SK-N-SH treated with all-trans-retinoic acid at 6 μM for 48 hours (cell line): ENCODE measurements around the gene STAT6.

Experiments
- ATAC-seq: fragments of 200-7000 bp; cut with Tn5 transposase; 3 replicates; pipeline ENCODE4 v1.9.1; 2020; ENCODE audit warnings: mild to moderate bottlenecking, moderate library complexity
- ARNTL ChIP-seq: fragments of 450-650 bp; formaldehyde crosslinking; IDR thresholded peaks from 2 replicates; pipeline ENCODE4 v1.5.0; 2020; ENCODE audit warnings: low read depth, mild to moderate bottlenecking, moderate library complexity, borderline replicate concordance
- BACH2 ChIP-seq: fragments of 250-450 bp; sonication (Bioruptor Pico); IDR thresholded peaks from 2 replicates; pipeline ENCODE4 v1.9.0; 2021; ENCODE audit warnings: mild to moderate bottlenecking, borderline replicate concordance
- CREB5 ChIP-seq: fragments of 250-450 bp; sonication (Bioruptor Pico); IDR thresholded peaks from 2 replicates; pipeline ENCODE4 v1.5.1; 2020; ENCODE audit warnings: low read depth, mild to moderate bottlenecking, moderate library complexity
- CSDC2 ChIP-seq: fragments of 250-450 bp; sonication (Bioruptor Pico); IDR thresholded peaks from 2 replicates; pipeline ENCODE4 v1.5.0; 2020; ENCODE audit warnings: mild to moderate bottlenecking, moderate library complexity
- CSRNP3 ChIP-seq: fragments of 250-450 bp; sonication (Bioruptor Pico); IDR thresholded peaks from 2 replicates; pipeline ENCODE4 v1.5.1; 2021; ENCODE audit warnings: mild to moderate bottlenecking, moderate library complexity
- ESRRG ChIP-seq: fragments of 250-450 bp; sonication (Bioruptor Pico); IDR thresholded peaks from 2 replicates; pipeline ENCODE4 v1.6.1; 2021; ENCODE audit warnings: mild to moderate bottlenecking
- GLIS3 ChIP-seq: fragments of 250-450 bp; sonication (Bioruptor Pico); IDR thresholded peaks from 2 replicates; pipeline ENCODE4 v1.5.0; 2020; ENCODE audit warnings: mild to moderate bottlenecking, moderate library complexity
- ISL1 ChIP-seq: fragments of 250-450 bp; sonication (Bioruptor Pico); IDR thresholded peaks from 2 replicates; pipeline ENCODE4 v2.1.2; 2022; ENCODE audit warnings: mild to moderate bottlenecking, moderate library complexity
- OSR1 ChIP-seq: fragments of 250-450 bp; sonication (Bioruptor Pico); IDR thresholded peaks from 2 replicates; pipeline ENCODE4 v1.8.0; 2022; ENCODE audit warnings: moderate library complexity, mild to moderate bottlenecking, inconsistent platforms
- PATZ1 ChIP-seq: fragments of 250-450 bp; sonication (Bioruptor Pico); IDR thresholded peaks from 2 replicates; pipeline ENCODE4 v1.8.0; 2020; ENCODE audit warnings: mild to moderate bottlenecking, moderate library complexity, borderline replicate concordance
- POU6F1 ChIP-seq: fragments of 250-450 bp; sonication (Bioruptor Pico); IDR thresholded peaks from 2 replicates; pipeline ENCODE4 v1.8.0; 2021; ENCODE audit warnings: low read depth, mild to moderate bottlenecking, moderate library complexity, borderline replicate concordance
- PPARA ChIP-seq: fragments of 250-450 bp; sonication (Bioruptor Pico); IDR thresholded peaks from 2 replicates; pipeline ENCODE4 v1.5.0; 2020; ENCODE audit warnings: mild to moderate bottlenecking, borderline replicate concordance
- SNAI2 ChIP-seq: fragments of 250-450 bp; sonication (Bioruptor Pico); IDR thresholded peaks from 2 replicates; pipeline ENCODE4 v1.5.0; 2020; ENCODE audit warnings: mild to moderate bottlenecking, moderate library complexity
- TCF4 ChIP-seq: fragments of 250-450 bp; sonication (Bioruptor Pico); IDR thresholded peaks from 2 replicates; pipeline ENCODE4 v1.8.0; 2021; ENCODE audit warnings: mild to moderate bottlenecking, moderate library complexity, borderline replicate concordance
- TOX ChIP-seq: fragments of 250-450 bp; sonication (Bioruptor Pico); IDR thresholded peaks from 2 replicates; pipeline ENCODE4 v1.8.0; 2021; ENCODE audit warnings: mild to moderate bottlenecking, moderate library complexity, borderline replicate concordance
- TSHZ2 ChIP-seq: fragments of 250-450 bp; sonication (Bioruptor Pico); IDR thresholded peaks from 2 replicates; pipeline ENCODE4 v1.5.0; 2020; ENCODE audit warnings: mild to moderate bottlenecking, moderate library complexity
- ZC3H10 ChIP-seq: fragments of 250-450 bp; sonication (Bioruptor Pico); IDR thresholded peaks from 2 replicates; pipeline ENCODE4 v1.5.1; 2021; ENCODE audit warnings: mild to moderate bottlenecking, moderate library complexity
- ZFP3 ChIP-seq: fragments of 250-450 bp; sonication (Bioruptor Pico); IDR thresholded peaks from 2 replicates; pipeline ENCODE4 v1.5.0; 2020; ENCODE audit warnings: mild to moderate bottlenecking, moderate library complexity
- ZFP30 ChIP-seq: fragments of 450-650 bp; formaldehyde crosslinking; IDR thresholded peaks from 2 replicates; pipeline ENCODE4 v1.5.0; 2022; ENCODE audit warnings: mild to moderate bottlenecking, moderate library complexity
- ZNF565 ChIP-seq: fragments of 450-650 bp; formaldehyde crosslinking; conservative IDR thresholded peaks from 2 replicates; pipeline ENCODE4 v1.5.0; 2020; ENCODE audit warnings: low read depth, mild to moderate bottlenecking, moderate library complexity
- ZNF70 ChIP-seq: fragments of 450-650 bp; formaldehyde crosslinking; IDR thresholded peaks from 2 replicates; pipeline ENCODE4 v1.5.0; 2020; ENCODE audit warnings: mild to moderate bottlenecking, moderate library complexity
- ZNF8 ChIP-seq: fragments of 450-650 bp; formaldehyde crosslinking; IDR thresholded peaks from 2 replicates; pipeline ENCODE4 v1.5.0; 2020; ENCODE audit warnings: mild to moderate bottlenecking, moderate library complexity

STAT6 gene

GRCh38 chr12:57051011-57051410 is 60.2 kb downstream of the STAT6 start:
- TF ChIP-seq PPARA (CRISPR knock-in tag) (no peak), ZC3H10 (CRISPR knock-in tag) (no peak), CSDC2 (CRISPR knock-in tag) (no peak), GLIS3 (CRISPR knock-in tag) (no peak), SNAI2 (CRISPR knock-in tag) (no peak), TSHZ2 (CRISPR knock-in tag) (no peak), ZNF70 (no peak), ZNF8 (CRISPR knock-in tag) (no peak), ARNTL (CRISPR knock-in tag) (no peak), ESRRG (CRISPR knock-in tag) (no peak), TOX (CRISPR knock-in tag) (no peak), POU6F1 (no peak), CSRNP3 (CRISPR knock-in tag) (no peak), ISL1 (CRISPR knock-in tag) (no peak), OSR1 (no peak), PATZ1 (CRISPR knock-in tag) (no peak)
- ATAC-seq = no peak

GRCh38 chr12:57049890-57050289 is 61.3 kb downstream of the STAT6 start, which contains the start of gene MYO1A:
Gene MYO1A, minus strand, starts transcription at chr12:57050129. Its CDS starts 1,806 bp downstream, at chr12:57048323.
- no peak for TF ChIP-seq ZFP30
- no peak for TF ChIP-seq ZNF70
- no peak for TF ChIP-seq ISL1 (CRISPR knock-in tag)
- TF ChIP-seq OSR1 = no peak
- no peak for TF ChIP-seq ZNF565 (CRISPR knock-in tag)
- TF ChIP-seq GLIS3 (CRISPR knock-in tag) = no peak
- TF ChIP-seq BACH2 (CRISPR knock-in tag) = no peak
- TF ChIP-seq PPARA (CRISPR knock-in tag) = no peak
- no peak for TF ChIP-seq ZFP3 (CRISPR knock-in tag)
- no peak for TF ChIP-seq PATZ1 (CRISPR knock-in tag)
- ATAC-seq = peak; percentile 51; the same call in 2 of the 3 replicates

GRCh38 chr12:57049119-57049446 is 62.1 kb downstream of the STAT6 start:
- ATAC-seq = no peak
- TF ChIP-seq CREB5 (CRISPR knock-in tag) (no peak), PATZ1 (CRISPR knock-in tag) (no peak), GLIS3 (CRISPR knock-in tag) (no peak), PPARA (CRISPR knock-in tag) (no peak), ZC3H10 (CRISPR knock-in tag) (no peak), ZNF70 (no peak), ZFP3 (CRISPR knock-in tag) (no peak), ESRRG (CRISPR knock-in tag) (no peak), ARNTL (CRISPR knock-in tag) (no peak), ZNF8 (CRISPR knock-in tag) (no peak), CSRNP3 (CRISPR knock-in tag) (no peak), ZFP30 (no peak), BACH2 (CRISPR knock-in tag) (no peak), ISL1 (CRISPR knock-in tag) (no peak), TCF4 (no peak), TOX (CRISPR knock-in tag) (no peak), CSDC2 (CRISPR knock-in tag) (no peak)
